DOHH2 (cell line): Measurements from ENCODE around the gene PXDC1.

Experiments used
- CTCF ChIP-seq: fragments of 200-600 bp; sonication (generic); IDR thresholded peaks from one replicate; pipeline ENCODE4 v1.5.1; 2014; ENCODE audit warnings: antibody characterized with exemption, mild to moderate bottlenecking, low read depth, low read length; ENCODE audit not compliant: poor library complexity, severe bottlenecking
- EZH2phosphoT487 ChIP-seq: fragments of 200-600 bp; sonication (generic); IDR thresholded peaks from 2 replicates; pipeline ENCODE4 v1.6.1; 2017; ENCODE audit warnings: borderline replicate concordance, mild to moderate bottlenecking, antibody characterized with exemption, low read length, moderate library complexity, mixed read lengths

GRCh38 chr6:3712827-3713665 lies 38.5 kb downstream of the PXDC1 start:
- TF ChIP-seq EZH2phosphoT487 = no peak
- TF ChIP-seq CTCF = no peak
